ENCODE data around the gene GDAP2. TPM values are rescaled to one million over a fixed set of nuclear protein-coding genes. Genes with fewer than 3 reads are reported as not detected.

GDAP2 gene
- total and polyA plus RNA-seq, 2 donors (not counting 1 experiment from before 2014, with no cell fraction given) = 6.8 to 36.7 TPM

DNA sequence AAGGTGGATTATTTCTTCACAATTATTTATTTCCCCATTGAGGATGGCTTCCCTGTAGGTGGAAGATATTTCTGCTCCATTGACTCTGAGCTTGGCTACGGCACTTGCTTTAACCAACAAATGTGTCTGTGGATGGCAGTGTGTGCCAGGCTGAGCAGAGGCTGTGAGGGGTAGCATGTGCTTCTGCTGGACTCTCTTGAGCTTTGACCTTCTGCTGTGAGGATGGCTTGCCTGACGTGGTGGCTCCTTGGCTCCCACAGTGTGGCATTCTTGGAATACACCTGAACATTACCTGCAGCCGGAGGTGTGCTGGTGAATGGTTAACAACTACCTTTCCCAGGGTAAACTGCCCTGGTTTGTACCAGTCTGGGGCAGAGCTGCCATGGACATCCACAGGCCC, 47.0 kb upstream of the GDAP2 start:
- Histone ChIP-seq H3K79me2 (ENCODE audit: control insufficient read depth, insufficient read depth, low read length) (no peaks in the 10 kb centered on the region), H3K4me2 (replicated peaks; ENCODE audit: low read depth, low read length, poor library complexity, severe bottlenecking) (no peak overlapping the region), H3K4me3 (ENCODE audit: control extremely low read depth in 1 of 5, extremely low read depth in 1 of 5, insufficient read depth in 1 of 5, low read depth in 2 of 5, low read length in 4 of 5) (no peak overlapping the region), H3K27me3 (replicated peaks in 1 of 4; ENCODE audit: control extremely low read depth in 1 of 4, control insufficient read depth in 3 of 4, insufficient read depth in 4 of 4, low read length in 3 of 4) (no peaks in the 10 kb centered on the region), H2AFZ (ENCODE audit: insufficient read depth, low read depth, low read length, poor library complexity, severe bottlenecking) (no peak overlapping the region), H3K4me1 (ENCODE audit: control insufficient read depth in 2 of 2, insufficient read depth in 2 of 2, low read length in 2 of 2) (no peaks in the 10 kb centered on the region), H4K20me1 (ENCODE audit: control insufficient read depth, insufficient read depth, low read length, poor library complexity, severe bottlenecking) (no peaks in the 10 kb centered on the region), H3K36me3 (replicated peaks in 1 of 2; ENCODE audit: control extremely low read depth in 1 of 2, control insufficient read depth in 1 of 2, extremely low read depth in 1 of 2, insufficient read depth in 2 of 2, low read length in 1 of 2) (no peaks in the 10 kb centered on the region), H3K27ac (ENCODE audit: low read length in 2 of 2) (no peak overlapping the region), H3K9me3 (ENCODE audit: control extremely low read depth in 1 of 3, control insufficient read depth in 2 of 3, insufficient read depth in 1 of 3, low read length in 2 of 3) (no peaks in the 10 kb centered on the region), H3K9ac (ENCODE audit: low read length) (no peak overlapping the region)
- no peaks in the 10 kb centered on the region for H3K4me1 Mint-ChIP-seq
- peaks cover 12% of the 10 kb centered on the region for H3K27me3 Mint-ChIP-seq
- H3K4me3 Mint-ChIP-seq = no peak overlapping the region
- no peak for ATAC-seq (ENCODE audit: low read depth)
- no peak for DNase-seq
- H3K27ac Mint-ChIP-seq = no peak overlapping the region
- ChIA-PET CTCF (no interaction called here), POLR2A (no interaction called here)
- TF ChIP-seq CTCF (IDR thresholded peaks at IDR 0.05) (no peak), EZH2 (IDR thresholded peaks at IDR 0.05; ENCODE audit: borderline replicate concordance, insufficient read depth, low read depth, low read length, poor library complexity, severe bottlenecking) (no peak)
- intact Hi-C loops (cut with micrococcal nuclease) = no loop called here
- H3K9me3 Mint-ChIP-seq (ENCODE audit: insufficient read depth) = no peaks in the 10 kb centered on the region
- 90% methylated on average over 3 of the region's 3 CpGs for WGBS (ENCODE audit: insufficient coverage)

DNA sequence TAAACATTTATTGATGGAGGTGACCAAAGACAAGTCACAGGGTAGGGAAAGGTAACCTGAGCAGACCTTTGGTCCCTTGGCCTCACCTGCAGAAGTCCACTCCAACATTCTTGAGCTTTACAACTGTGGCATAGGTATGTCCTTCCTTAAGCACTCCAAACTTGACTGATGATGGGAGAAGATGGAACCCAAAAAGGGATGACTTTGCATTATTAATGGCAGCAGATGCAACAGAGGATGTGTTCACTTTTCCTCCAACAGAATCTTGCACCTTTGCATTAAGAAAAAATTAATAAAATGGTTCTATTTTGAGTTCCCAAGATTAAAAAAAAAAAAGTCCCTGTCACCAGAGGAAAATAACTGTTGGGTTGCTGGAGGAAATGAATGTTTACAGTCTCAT, 42.4 kb upstream of the GDAP2 start:
- Histone ChIP-seq H3K79me2 (ENCODE audit: control insufficient read depth, insufficient read depth, low read length) (no peaks in the 10 kb centered on the region), H3K4me2 (replicated peaks; ENCODE audit: low read depth, low read length, poor library complexity, severe bottlenecking) (no peak overlapping the region), H3K9me3 (ENCODE audit: control extremely low read depth in 1 of 3, control insufficient read depth in 2 of 3, insufficient read depth in 1 of 3, low read length in 2 of 3) (no peaks in the 10 kb centered on the region), H2AFZ (ENCODE audit: insufficient read depth, low read depth, low read length, poor library complexity, severe bottlenecking) (no peak overlapping the region), H3K9ac (ENCODE audit: low read length) (no peak overlapping the region), H3K27ac (ENCODE audit: low read length in 2 of 2) (no peak overlapping the region), H3K4me3 (ENCODE audit: control extremely low read depth in 1 of 5, extremely low read depth in 1 of 5, insufficient read depth in 1 of 5, low read depth in 2 of 5, low read length in 4 of 5) (no peak overlapping the region), H4K20me1 (ENCODE audit: control insufficient read depth, insufficient read depth, low read length, poor library complexity, severe bottlenecking) (no peaks in the 10 kb centered on the region), H3K36me3 (replicated peaks in 1 of 2; ENCODE audit: control extremely low read depth in 1 of 2, control insufficient read depth in 1 of 2, extremely low read depth in 1 of 2, insufficient read depth in 2 of 2, low read length in 1 of 2) (no peaks in the 10 kb centered on the region), H3K27me3 (replicated peaks in 1 of 4; ENCODE audit: control extremely low read depth in 1 of 4, control insufficient read depth in 3 of 4, insufficient read depth in 4 of 4, low read length in 3 of 4) (no peaks in the 10 kb centered on the region), H3K4me1 (ENCODE audit: control insufficient read depth in 2 of 2, insufficient read depth in 2 of 2, low read length in 2 of 2) (peaks cover 5 to 9% of the 10 kb centered on the region in 2 donors)
- DNase-seq (no peak), ATAC-seq (ENCODE audit: low read depth) (no peak)
- Mint-ChIP-seq H3K4me1 (peaks cover 12% of the 10 kb centered on the region), H3K9me3 (ENCODE audit: insufficient read depth) (no peaks in the 10 kb centered on the region), H3K4me3 (no peak overlapping the region), H3K27ac (no peak overlapping the region), H3K27me3 (peaks cover 12% of the 10 kb centered on the region)
- intact Hi-C loops (cut with micrococcal nuclease) = no loop called here
- TF ChIP-seq CTCF (IDR thresholded peaks at IDR 0.05) = no peak
- POLR2A ChIA-PET = no interaction called here
- CTCF ChIA-PET = no interaction called here

All from B cell (primary cell).